ENCODE data around the gene CD99.

DNA sequence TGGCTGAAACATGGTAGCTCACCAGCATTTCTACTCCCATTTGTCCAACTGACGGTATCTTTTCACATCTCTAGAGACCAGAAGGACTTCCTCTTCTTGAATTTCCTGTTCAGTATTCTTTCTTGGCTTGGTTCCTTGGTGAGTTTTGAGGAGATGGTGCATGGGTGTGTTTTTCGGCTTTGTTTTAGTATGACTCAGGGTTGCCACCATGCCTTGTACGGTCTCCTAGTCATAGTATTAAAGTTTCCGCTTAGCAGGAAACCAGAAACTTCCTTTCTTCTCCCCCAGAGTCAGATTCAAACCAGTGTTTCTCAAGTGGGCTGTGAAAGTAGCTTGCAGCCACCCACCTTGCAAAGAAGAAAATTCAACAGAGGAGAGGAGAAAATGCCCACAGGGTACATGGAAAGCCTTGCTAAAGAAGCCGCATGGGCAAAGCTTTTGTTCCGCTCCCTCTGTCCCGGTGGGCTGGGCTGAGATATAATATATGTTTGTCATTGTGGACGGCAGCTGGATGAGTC, 5.7 kb downstream of the CD99 start:
- TF ChIP-seq CTCF (IDR thresholded peaks at IDR 0.05; ENCODE audit: insufficient read depth, low read length, poor library complexity, severe bottlenecking) (no peak), EZH2phosphoT487 (conservative IDR thresholded peaks at IDR 0.05; ENCODE audit: low read length) (no peak)

All from SU-DHL-6 (cell line).